Nephron progenitor cell (in vitro differentiated cells): Measurements from ENCODE around the gene NT5C3B.

ENCODE experiments used
- DNase-seq: peaks from one replicate; pipeline ENCODE4 v3.0.0; 2021
- H3K27ac Mint-ChIP-seq: 2 replicates; pipeline ENCODE4 v1.8.0; 2021; ENCODE audit warnings: mild to moderate bottlenecking, moderate library complexity, mixed read lengths
- H3K27me3 Mint-ChIP-seq: 2 replicates; pipeline ENCODE4 v1.8.0; 2021; ENCODE audit warnings: mild to moderate bottlenecking, low read depth, mixed read lengths; ENCODE audit not compliant: poor library complexity
- H3K36me3 Mint-ChIP-seq: 2 replicates; pipeline ENCODE4 v1.8.0; 2021; ENCODE audit warnings: low read depth, mixed read lengths
- H3K4me1 Mint-ChIP-seq: 2 replicates; pipeline ENCODE4 v1.8.0; 2021; ENCODE audit warnings: mixed read lengths
- H3K4me3 Mint-ChIP-seq: 2 replicates; pipeline ENCODE4 v1.8.0; 2021; ENCODE audit warnings: mild to moderate bottlenecking, moderate library complexity, mixed read lengths
- H3K9me3 Mint-ChIP-seq: 2 replicates; pipeline ENCODE4 v1.8.0; 2021; ENCODE audit warnings: mild to moderate bottlenecking, moderate library complexity, mixed read lengths
- TF ChIP-seq, protein P1 (sequence below): fragments of 200-600 bp; sonication (generic); IDR thresholded peaks from 2 replicates; pipeline ENCODE4 v1.5.0; 2021; ENCODE audit warnings: antibody characterized with exemption

NT5C3B gene

DNA sequence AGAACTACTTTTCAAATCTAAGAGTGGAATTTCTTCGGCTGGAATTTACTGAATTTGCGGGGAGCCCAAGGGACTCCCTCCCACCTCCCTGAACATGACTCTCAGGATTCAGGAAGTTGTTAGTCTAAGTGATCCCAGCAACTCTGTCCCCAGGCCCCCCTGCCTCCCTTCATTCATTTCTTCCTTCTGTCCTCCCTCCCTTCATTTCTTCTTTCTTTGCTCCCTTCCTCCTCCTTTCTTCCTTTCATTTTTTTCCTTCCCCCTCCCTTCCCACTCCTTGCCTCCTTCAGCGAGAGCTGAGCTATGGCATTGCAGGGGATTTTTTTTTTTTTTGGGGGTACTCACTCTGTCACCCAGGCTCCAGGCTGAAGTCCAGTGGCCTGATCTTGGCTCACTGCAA, 38.7 kb downstream of the NT5C3B start:
- DNase-seq, result no peak
- peak overlapping the region; percentile 25 for H3K27ac Mint-ChIP-seq
- H3K27me3 Mint-ChIP-seq, result peaks cover 8% of the 10 kb centered on the region
- peaks cover 5% of the 10 kb centered on the region for H3K36me3 Mint-ChIP-seq
- no peak overlapping the region for H3K4me3 Mint-ChIP-seq
- peaks cover 75% of the 10 kb centered on the region for H3K4me1 Mint-ChIP-seq
- no peaks in the 10 kb centered on the region for H3K9me3 Mint-ChIP-seq
- TF ChIP-seq, protein P1, sequence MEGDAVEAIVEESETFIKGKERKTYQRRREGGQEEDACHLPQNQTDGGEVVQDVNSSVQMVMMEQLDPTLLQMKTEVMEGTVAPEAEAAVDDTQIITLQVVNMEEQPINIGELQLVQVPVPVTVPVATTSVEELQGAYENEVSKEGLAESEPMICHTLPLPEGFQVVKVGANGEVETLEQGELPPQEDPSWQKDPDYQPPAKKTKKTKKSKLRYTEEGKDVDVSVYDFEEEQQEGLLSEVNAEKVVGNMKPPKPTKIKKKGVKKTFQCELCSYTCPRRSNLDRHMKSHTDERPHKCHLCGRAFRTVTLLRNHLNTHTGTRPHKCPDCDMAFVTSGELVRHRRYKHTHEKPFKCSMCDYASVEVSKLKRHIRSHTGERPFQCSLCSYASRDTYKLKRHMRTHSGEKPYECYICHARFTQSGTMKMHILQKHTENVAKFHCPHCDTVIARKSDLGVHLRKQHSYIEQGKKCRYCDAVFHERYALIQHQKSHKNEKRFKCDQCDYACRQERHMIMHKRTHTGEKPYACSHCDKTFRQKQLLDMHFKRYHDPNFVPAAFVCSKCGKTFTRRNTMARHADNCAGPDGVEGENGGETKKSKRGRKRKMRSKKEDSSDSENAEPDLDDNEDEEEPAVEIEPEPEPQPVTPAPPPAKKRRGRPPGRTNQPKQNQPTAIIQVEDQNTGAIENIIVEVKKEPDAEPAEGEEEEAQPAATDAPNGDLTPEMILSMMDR, result no peak

DNA sequence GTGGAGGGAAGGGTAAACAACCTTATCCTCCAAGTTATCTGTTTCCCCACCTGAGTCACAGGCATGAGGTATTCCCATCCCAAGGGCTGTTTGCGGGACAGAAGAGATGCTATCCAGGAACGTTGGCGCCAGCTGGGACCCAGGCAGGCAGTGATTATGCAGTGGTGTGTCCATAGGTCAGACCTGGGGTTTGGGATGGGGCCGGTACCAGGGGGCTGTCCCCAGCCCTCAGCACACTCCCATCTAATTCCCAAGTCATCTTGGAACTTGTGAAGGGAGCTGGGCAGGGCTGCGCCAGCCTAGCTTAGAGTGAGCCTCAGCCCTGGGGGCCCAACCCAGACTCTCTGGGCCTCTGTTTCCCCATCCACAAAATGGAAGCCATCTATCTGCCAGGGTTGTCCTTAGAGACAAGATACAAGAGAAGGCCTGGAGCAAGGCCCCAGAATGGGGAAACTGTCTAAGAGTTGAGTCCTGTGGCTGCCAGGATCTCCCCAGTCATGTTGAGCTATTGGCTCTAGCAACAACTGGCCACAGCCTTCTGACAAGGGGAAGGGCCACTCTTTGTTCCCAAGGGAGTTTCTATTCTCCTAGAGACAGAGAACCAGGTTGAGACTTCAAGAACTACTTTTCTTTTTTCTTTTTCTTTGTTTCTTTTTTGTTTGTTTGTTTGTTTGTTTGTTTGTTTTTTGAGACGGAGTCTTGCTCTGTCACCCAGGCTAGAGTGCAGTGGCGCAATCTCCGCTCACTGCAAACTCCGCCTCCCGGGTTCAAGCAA, 39.7 kb downstream of the NT5C3B start:
- Mint-ChIP-seq H3K4me1 (peaks cover 79% of the 10 kb centered on the region), H3K27ac (no peak overlapping the region)

DNA sequence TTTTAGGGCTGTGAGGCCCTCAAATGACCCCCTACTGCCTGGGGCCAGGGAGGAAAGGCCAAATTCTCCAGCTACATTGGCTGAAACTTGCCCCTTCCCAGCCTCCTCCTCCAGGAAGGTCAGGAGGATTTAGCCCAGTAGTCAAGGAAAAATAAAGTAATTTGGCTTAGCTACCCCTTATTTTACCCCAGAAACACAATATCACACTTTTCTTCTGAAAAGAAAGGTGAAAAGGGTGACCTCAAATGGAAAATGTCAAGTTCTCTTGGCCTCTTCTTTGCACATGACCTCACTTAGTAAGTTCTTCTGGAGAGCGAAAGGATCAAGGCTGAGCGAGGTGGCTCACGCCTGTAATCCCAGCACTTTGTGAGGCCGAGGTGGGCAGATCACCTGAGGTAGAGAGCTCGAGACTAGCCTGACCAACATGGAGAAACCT, 41.5 kb downstream of the NT5C3B start:
- Mint-ChIP-seq H3K9me3 (no peaks in the 10 kb centered on the region), H3K4me3 (no peak overlapping the region), H3K27ac (peak overlapping the region; percentile 59), H3K4me1 (peaks cover 75% of the 10 kb centered on the region), H3K36me3 (no peaks in the 10 kb centered on the region), H3K27me3 (peaks cover 11% of the 10 kb centered on the region)
- TF ChIP-seq, protein P1, result no peak
- no peak for DNase-seq

More for the DNA sequence above, 39.7 kb downstream of the NT5C3B start:
- DNase-seq, result no peak
- Mint-ChIP-seq H3K36me3 (no peaks in the 10 kb centered on the region), H3K9me3 (no peaks in the 10 kb centered on the region), H3K4me3 (no peak overlapping the region), H3K27me3 (peaks cover 8% of the 10 kb centered on the region)
- TF ChIP-seq, protein P1, result no peak

- H3K9me3 Mint-ChIP-seq, result no peaks in the 10 kb centered on the region
- TF ChIP-seq, protein P1, result no peak
- H3K4me3 Mint-ChIP-seq, result peak overlapping the region; percentile 61
- H3K27me3 Mint-ChIP-seq, result peaks cover 14% of the 10 kb centered on the region
- DNase-seq, result peak; percentile 51
- peak overlapping the region; percentile 95 for H3K27ac Mint-ChIP-seq
- no peaks in the 10 kb centered on the region for H3K36me3 Mint-ChIP-seq
- peaks cover 71% of the 10 kb centered on the region for H3K4me1 Mint-ChIP-seq
These were observed 42.1 kb downstream of the NT5C3B start for GRCh38 chr17:41793784-41794539.

DNA sequence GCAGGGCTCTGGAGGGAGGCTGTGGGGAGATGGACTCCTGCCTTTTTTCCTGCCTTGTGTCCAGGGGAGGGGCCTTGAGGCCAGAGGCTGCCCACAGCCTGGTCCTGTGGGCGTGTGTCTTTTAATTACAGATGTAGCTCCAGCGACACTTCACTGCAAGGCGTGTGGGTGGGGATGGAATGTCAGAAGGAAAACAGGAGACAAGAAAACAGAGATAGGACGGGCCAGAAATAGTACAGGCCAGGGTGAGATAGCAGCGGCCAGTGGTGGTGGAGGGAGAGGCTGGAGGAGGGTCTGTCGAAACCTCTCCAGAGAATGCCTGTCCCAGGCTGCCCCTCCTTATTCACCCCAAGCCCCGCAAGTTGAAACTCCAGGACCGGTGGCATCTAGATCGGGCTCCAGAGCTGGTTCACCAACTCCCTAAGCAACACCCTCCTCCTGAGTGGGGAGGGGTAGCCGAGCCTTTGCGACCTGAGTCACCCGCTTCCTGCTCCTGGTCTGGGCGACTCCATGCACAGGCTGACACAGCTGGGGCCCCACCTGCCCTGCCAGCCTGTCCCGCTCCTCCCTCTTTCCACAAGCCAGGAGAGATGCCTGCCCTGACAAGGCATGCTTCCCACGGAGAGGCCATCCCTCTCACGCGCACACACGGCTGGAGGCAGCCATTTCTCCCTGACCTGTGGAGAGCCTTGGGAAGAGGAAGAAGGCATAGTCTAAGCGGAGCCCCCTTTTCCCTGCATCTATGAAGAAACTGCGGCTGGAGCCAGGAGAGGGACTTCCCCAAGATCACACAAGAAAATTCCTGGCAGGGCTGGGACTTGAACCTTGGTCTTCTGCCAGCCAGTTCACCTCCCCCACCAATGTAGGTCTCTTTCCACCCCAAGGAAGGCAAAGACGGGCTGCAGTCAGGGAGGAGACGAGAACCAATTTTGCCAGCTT, 42.9 kb downstream of the NT5C3B start:
- Mint-ChIP-seq H3K27me3 (peaks cover 15% of the 10 kb centered on the region), H3K27ac (peak overlapping the region; percentile 95), H3K4me1 (peaks cover 64% of the 10 kb centered on the region), H3K4me3 (peak overlapping the region; percentile 66), H3K36me3 (no peaks in the 10 kb centered on the region), H3K9me3 (no peaks in the 10 kb centered on the region)
- no peak for DNase-seq
- TF ChIP-seq, protein P1, result no peak
